Stomach (tissue), 4 donors: ENCODE measurements around the gene CDK11B.

Experiments
- POLR2AphosphoS5 ChIP-seq, 3 donors: sonication (generic); formaldehyde crosslinking; IDR thresholded peaks; one replicate each; pipeline ENCODE4 v1.6.1; 2016; ENCODE audit warnings: antibody characterized with exemption in 3 of 3
- TF ChIP-seq, protein P1 (sequence below), 7 experiments: fragments of 450-650 bp in 4 of 7; fragments of 200-600 bp in 3 of 7; sonication (generic) in 3 of 7; IDR thresholded peaks; one replicate each; pipeline ENCODE4 v1.5.1; 2016 to 2019; ENCODE audit warnings: antibody characterized with exemption in 7 of 7, control low read depth in 2 of 7, mild to moderate bottlenecking in 1 of 7

DNA sequence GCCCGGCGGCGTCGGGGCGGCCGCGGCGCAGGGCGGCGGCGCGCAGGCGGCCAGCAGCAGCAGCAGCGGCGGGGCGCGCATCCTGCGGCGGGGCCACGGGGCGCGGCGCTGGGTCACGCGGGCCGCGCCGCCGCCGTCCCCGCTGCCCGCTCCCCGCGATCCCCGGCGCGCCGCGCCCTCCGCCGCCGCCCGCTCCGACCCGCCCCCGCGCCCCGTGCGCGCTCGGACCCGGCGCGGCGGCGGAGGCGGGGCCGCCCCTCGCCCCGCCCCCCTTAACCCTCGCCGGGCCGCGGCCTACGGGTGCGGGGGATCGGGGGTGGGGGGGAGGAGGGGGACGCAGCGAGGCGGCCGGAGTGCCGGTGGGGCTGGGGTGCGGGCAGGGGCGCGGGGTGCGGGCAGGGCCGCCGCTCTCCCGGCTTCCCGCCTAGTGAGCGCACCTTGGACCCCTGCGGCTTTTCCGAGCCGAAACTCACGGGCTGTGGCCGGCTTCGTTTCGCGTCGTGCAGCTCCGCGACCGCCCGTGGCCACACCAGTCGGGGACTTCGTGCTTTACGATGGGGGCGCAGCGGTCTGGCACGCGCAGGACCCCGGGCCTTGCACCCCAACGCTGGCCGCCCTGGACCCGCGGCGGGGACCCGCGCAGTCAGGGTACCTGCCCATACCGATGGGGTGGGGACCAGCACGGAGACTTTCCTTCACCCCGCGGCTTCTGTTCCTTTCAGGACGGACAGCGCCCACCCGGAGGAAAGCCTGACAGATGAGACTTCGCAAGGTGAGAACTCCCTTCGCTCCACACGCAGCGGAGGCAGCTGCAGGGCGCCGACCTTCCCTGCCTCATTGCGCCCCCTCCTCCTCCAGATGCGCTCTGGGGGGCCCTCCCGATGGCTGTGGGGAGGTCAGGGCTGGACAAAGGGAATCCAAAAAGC lies 58.6 kb downstream of the CDK11B start, which contains the start of gene FNDC10:
- TF ChIP-seq, protein P1, sequence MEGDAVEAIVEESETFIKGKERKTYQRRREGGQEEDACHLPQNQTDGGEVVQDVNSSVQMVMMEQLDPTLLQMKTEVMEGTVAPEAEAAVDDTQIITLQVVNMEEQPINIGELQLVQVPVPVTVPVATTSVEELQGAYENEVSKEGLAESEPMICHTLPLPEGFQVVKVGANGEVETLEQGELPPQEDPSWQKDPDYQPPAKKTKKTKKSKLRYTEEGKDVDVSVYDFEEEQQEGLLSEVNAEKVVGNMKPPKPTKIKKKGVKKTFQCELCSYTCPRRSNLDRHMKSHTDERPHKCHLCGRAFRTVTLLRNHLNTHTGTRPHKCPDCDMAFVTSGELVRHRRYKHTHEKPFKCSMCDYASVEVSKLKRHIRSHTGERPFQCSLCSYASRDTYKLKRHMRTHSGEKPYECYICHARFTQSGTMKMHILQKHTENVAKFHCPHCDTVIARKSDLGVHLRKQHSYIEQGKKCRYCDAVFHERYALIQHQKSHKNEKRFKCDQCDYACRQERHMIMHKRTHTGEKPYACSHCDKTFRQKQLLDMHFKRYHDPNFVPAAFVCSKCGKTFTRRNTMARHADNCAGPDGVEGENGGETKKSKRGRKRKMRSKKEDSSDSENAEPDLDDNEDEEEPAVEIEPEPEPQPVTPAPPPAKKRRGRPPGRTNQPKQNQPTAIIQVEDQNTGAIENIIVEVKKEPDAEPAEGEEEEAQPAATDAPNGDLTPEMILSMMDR (IDR thresholded peaks at IDR 0.05) = no peak
- TF ChIP-seq POLR2AphosphoS5 (IDR thresholded peaks at IDR 0.05) = no peak
